CD14-positive monocyte (primary cell): ENCODE measurements around the gene ATP2B1. TPM values are rescaled to one million over a fixed set of nuclear protein-coding genes. Genes with fewer than 3 reads are reported as not detected.

ENCODE experiments used
- DNase-seq, 3 donors: peaks; one replicate each; pipeline ENCODE4 v3.0.0-alpha.2; 2011 to 2022
- H2AFZ ChIP-seq: 2 replicates; pipeline ENCODE4 v1.6.0; 2012; ENCODE audit warnings: mild to moderate bottlenecking, low read depth, low read length, inconsistent platforms; ENCODE audit not compliant: insufficient read depth, poor library complexity, severe bottlenecking
- H3K27ac ChIP-seq, 2 donors: 1 replicate in 1 of 2; 2 replicates in 1 of 2; pipeline ENCODE4 v1.5.1; 2012 to 2013; ENCODE audit warnings: low read length in 2 of 2, control low read depth in 1 of 2, inconsistent platforms in 1 of 2, low read depth in 1 of 2, mild to moderate bottlenecking in 1 of 2
- H3K27me3 ChIP-seq, 2 donors: one replicate each; pipeline versions ENCODE4 v1.6.0 to v1.6.1; 2011 to 2013; ENCODE audit warnings: low read length in 2 of 2; ENCODE audit not compliant: control insufficient read depth in 2 of 2, insufficient read depth in 2 of 2
- H3K36me3 ChIP-seq, 2 donors: replicated peaks in 1 of 2; 1 replicate in 1 of 2; 2 replicates in 1 of 2; pipeline versions ENCODE4 v1.5.1 to v1.6.1; 2012 to 2013; ENCODE audit warnings: low read length in 2 of 2, control low read depth in 1 of 2, inconsistent platforms in 1 of 2, mild to moderate bottlenecking in 1 of 2; ENCODE audit not compliant: insufficient read depth in 2 of 2, control insufficient read depth in 1 of 2
- H3K4me1 ChIP-seq, 2 donors: 1 replicate in 1 of 2; 2 replicates in 1 of 2; pipeline versions ENCODE4 v1.5.1 to v1.6.1; 2012 to 2013; ENCODE audit warnings: low read length in 2 of 2, control low read depth in 1 of 2, inconsistent platforms in 1 of 2, mild to moderate bottlenecking in 1 of 2, moderate library complexity in 1 of 2; ENCODE audit not compliant: insufficient read depth in 2 of 2, control insufficient read depth in 1 of 2
- H3K4me2 ChIP-seq: replicated peaks from 2 replicates; pipeline ENCODE3; 2012; ENCODE audit warnings: low read length, moderate library complexity, mild to moderate bottlenecking; ENCODE audit not compliant: poor library complexity, severe bottlenecking; ENCODE audit errors: extremely low read depth
- H3K4me3 ChIP-seq, 3 experiments: fragments of 200-600 bp in 1 of 3; sonication (generic) in 1 of 3; replicated peaks in 1 of 3; 1 replicate in 2 of 3; 2 replicates in 1 of 3; pipeline ENCODE4 v1.5.1; 2011 to 2013; ENCODE audit warnings: low read length in 3 of 3, mild to moderate bottlenecking in 3 of 3, control low read depth in 2 of 3, low read depth in 2 of 3, inconsistent platforms in 1 of 3, moderate library complexity in 1 of 3
- H3K79me2 ChIP-seq: 2 replicates; pipeline ENCODE4 v1.6.0; 2012; ENCODE audit warnings: mild to moderate bottlenecking, control low read depth, inconsistent platforms, low read length, moderate library complexity; ENCODE audit not compliant: insufficient read depth
- H3K9ac ChIP-seq: 2 replicates; pipeline ENCODE4 v1.6.0; 2017; ENCODE audit warnings: low read length, mild to moderate bottlenecking; ENCODE audit not compliant: insufficient read depth, poor library complexity, severe bottlenecking
- H3K9me3 ChIP-seq, 2 donors: replicated peaks in 1 of 2; 1 replicate in 1 of 2; 2 replicates in 1 of 2; pipeline versions ENCODE4 v1.5.1 to v1.6.1; 2012 to 2013; ENCODE audit warnings: low read length in 2 of 2, control low read depth in 1 of 2; ENCODE audit not compliant: control insufficient read depth in 1 of 2, insufficient read depth in 1 of 2
- H4K20me1 ChIP-seq: 2 replicates; pipeline ENCODE4 v1.6.0; 2012; ENCODE audit warnings: mild to moderate bottlenecking, low read length, control low read depth, moderate library complexity; ENCODE audit not compliant: insufficient read depth
- H3K27ac Mint-ChIP-seq, 7 donors: one replicate each; pipeline ENCODE4 v1.8.0; 2020; ENCODE audit warnings: mild to moderate bottlenecking in 7 of 7, mixed read lengths in 7 of 7, moderate library complexity in 6 of 7, inconsistent platforms in 2 of 7
- H3K27me3 Mint-ChIP-seq, 3 donors: one replicate each; pipeline ENCODE4 v1.8.0; 2021 to 2022; ENCODE audit warnings: low read depth in 3 of 3, mild to moderate bottlenecking in 3 of 3, mixed read lengths in 3 of 3, moderate library complexity in 3 of 3, inconsistent platforms in 1 of 3
- H3K36me3 Mint-ChIP-seq, 2 donors: one replicate each; pipeline ENCODE4 v1.8.0; 2020; ENCODE audit warnings: mixed read lengths in 2 of 2, inconsistent platforms in 1 of 2, mild to moderate bottlenecking in 1 of 2
- H3K4me1 Mint-ChIP-seq: one replicate; pipeline ENCODE4 v1.8.0; 2020; ENCODE audit warnings: mild to moderate bottlenecking, mixed read lengths
- H3K4me3 Mint-ChIP-seq, 2 donors: one replicate each; pipeline ENCODE4 v1.8.0; 2020; ENCODE audit warnings: mild to moderate bottlenecking in 2 of 2, mixed read lengths in 2 of 2, moderate library complexity in 1 of 2
- H3K9me3 Mint-ChIP-seq, 7 donors: one replicate each; pipeline ENCODE4 v1.8.0; 2020 to 2022; ENCODE audit warnings: mixed read lengths in 7 of 7, mild to moderate bottlenecking in 6 of 7, moderate library complexity in 6 of 7, inconsistent platforms in 2 of 7
- WGBS: methylation state at CpG from one replicate; pipeline ENCODE4 v1.1.5; 2013; ENCODE audit warnings: missing lambda C conversion rate; ENCODE audit not compliant: insufficient coverage; 5-methylcytosine and 5-hydroxymethylcytosine counted together
- intact Hi-C, 2 donors: fragments of 100-400 bp; cut with micrococcal nuclease; formaldehyde crosslinking; loops; one replicate each; pipeline versions ENCODE4 v1.15.0 to v1.15.1; 2023
- polyA plus RNA-seq, 3 donors: library from polyadenylated mRNA; depleted of rRNA in 1 of 3; unstranded in 2 of 3; stranded (reverse) in 1 of 3; fragments of 300-500 nt in 2 of 3; fragments of >200 nt in 1 of 3; fragmentation: Illumina TruSeq in 2 of 3; gene quantifications; 1 replicate in 2 of 3; 2 replicates in 1 of 3; pipeline ENCODE4 v1.2.3, GENCODE V29; 2012 to 2021
- TF ChIP-seq, protein P1 (sequence below): fragments of 200-600 bp; IDR thresholded peaks from one replicate; pipeline ENCODE4 v1.8.0; 2022; ENCODE audit warnings: antibody characterized with exemption, mild to moderate bottlenecking

ATP2B1 gene
- polyA plus RNA-seq, 3 donors: 35.9 to 59.3 (median 53.9) TPM

DNA sequence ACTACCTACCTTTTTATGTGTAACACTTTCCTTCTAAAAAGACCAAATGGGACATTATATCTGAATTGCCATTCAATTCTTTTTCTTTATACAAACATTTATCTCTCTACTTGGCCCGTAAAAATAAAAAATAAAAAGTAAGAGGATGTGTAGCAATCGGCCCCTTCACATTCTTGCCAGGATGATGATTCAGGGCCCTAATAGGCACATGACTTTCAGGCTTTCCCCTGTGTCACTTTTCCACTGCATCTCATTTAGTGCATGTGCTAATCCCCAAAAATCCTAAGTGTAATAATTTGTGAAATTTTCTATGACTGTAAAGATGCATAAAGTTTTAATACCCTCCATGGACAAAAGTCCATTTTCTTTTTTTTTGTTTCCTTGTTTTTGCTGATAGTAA is 23.0 kb upstream of the ATP2B1 start:
- no peak overlapping the region for H2AFZ ChIP-seq
- H3K36me3 Mint-ChIP-seq: peaks cover 7 to 14% of the 10 kb centered on the region in 2 donors
- peak overlapping the region; percentile 13 for H3K4me2 ChIP-seq
- DNase-seq: peak; percentile 88 to 98 (median 93)
- intact Hi-C loops: loop anchor here (2.0 to 10.0 kb wide), 2 partner anchors 23 to 133 kb away; partner anchors contain the start of gene ATP2B1 (in 2 of the 2)
- no peak overlapping the region for H3K9ac ChIP-seq
- H3K4me1 Mint-ChIP-seq: peaks cover 38% of the 10 kb centered on the region
- peaks cover 0 to 2% (median 0%) of the 10 kb centered on the region in 3 donors for H3K27me3 Mint-ChIP-seq
- no CpG with 5 or more reads among the region's 2 CpGs for WGBS
- no peaks in the 10 kb centered on the region for H3K9me3 ChIP-seq
- peak overlapping the region; percentile 89 to 99 (median 96) for H3K27ac Mint-ChIP-seq
- no peaks in the 10 kb centered on the region for H3K79me2 ChIP-seq
- no peak overlapping the region for H3K4me3 ChIP-seq
- H3K4me3 Mint-ChIP-seq: peak overlapping the region; percentile 3 to 24
- no peaks in the 10 kb centered on the region for H3K27me3 ChIP-seq
- no peaks in the 10 kb centered on the region for H3K36me3 ChIP-seq
- H4K20me1 ChIP-seq: no peaks in the 10 kb centered on the region
- peaks cover 0 to 9% (median 3%) of the 10 kb centered on the region in 7 donors for H3K9me3 Mint-ChIP-seq
- H3K27ac ChIP-seq: peak overlapping the region in 1 of 2 donors; percentile 75
- TF ChIP-seq, protein P1, sequence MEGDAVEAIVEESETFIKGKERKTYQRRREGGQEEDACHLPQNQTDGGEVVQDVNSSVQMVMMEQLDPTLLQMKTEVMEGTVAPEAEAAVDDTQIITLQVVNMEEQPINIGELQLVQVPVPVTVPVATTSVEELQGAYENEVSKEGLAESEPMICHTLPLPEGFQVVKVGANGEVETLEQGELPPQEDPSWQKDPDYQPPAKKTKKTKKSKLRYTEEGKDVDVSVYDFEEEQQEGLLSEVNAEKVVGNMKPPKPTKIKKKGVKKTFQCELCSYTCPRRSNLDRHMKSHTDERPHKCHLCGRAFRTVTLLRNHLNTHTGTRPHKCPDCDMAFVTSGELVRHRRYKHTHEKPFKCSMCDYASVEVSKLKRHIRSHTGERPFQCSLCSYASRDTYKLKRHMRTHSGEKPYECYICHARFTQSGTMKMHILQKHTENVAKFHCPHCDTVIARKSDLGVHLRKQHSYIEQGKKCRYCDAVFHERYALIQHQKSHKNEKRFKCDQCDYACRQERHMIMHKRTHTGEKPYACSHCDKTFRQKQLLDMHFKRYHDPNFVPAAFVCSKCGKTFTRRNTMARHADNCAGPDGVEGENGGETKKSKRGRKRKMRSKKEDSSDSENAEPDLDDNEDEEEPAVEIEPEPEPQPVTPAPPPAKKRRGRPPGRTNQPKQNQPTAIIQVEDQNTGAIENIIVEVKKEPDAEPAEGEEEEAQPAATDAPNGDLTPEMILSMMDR: no peak
- peaks cover 31 to 38% of the 10 kb centered on the region in 2 donors for H3K4me1 ChIP-seq

DNA sequence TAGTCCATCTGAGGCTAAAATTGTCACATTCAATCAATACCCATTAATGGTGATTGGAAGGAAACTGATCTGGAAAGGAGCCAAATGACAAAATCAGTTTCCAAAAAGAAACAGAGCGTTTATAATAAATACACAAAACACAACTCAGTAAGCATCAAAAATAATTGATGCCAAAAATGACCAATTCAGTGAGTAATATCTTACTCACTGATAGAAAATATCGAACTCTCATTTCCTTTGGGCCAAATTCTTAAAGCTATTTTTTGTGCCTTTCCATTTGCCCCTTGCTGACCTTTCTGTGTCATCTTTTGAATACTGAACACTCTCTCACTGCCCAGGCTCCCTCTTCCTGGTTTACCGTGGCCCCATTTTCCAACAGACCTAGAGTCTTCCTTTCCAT is 22.5 kb upstream of the ATP2B1 start:
- Histone ChIP-seq H3K9me3 (no peaks in the 10 kb centered on the region), H3K79me2 (no peaks in the 10 kb centered on the region), H3K4me3 (no peak overlapping the region), H3K36me3 (no peaks in the 10 kb centered on the region), H3K27me3 (no peaks in the 10 kb centered on the region), H3K27ac (peak overlapping the region in 1 of 2 donors; percentile 75), H4K20me1 (no peaks in the 10 kb centered on the region), H2AFZ (no peak overlapping the region), H3K9ac (no peak overlapping the region), H3K4me1 (peaks cover 31 to 38% of the 10 kb centered on the region in 2 donors), H3K4me2 (peak overlapping the region; percentile 13)
- WGBS: 56% methylated on average over 1 of the region's 3 CpGs
- peak overlapping the region; percentile 89 to 99 (median 96) for H3K27ac Mint-ChIP-seq
- H3K4me1 Mint-ChIP-seq: peaks cover 38% of the 10 kb centered on the region
- intact Hi-C loops: loop anchor here in 1 of 2 donors (10.0 kb wide), 1 partner anchor 134 kb away; no protein-coding TSS in a partner anchor
- H3K27me3 Mint-ChIP-seq: peaks cover 0 to 2% (median 0%) of the 10 kb centered on the region in 3 donors
- H3K36me3 Mint-ChIP-seq: peaks cover 7 to 15% of the 10 kb centered on the region in 2 donors
- peak overlapping the region; percentile 3 to 24 for H3K4me3 Mint-ChIP-seq
- TF ChIP-seq, protein P1: no peak
- H3K9me3 Mint-ChIP-seq: peaks cover 0 to 9% (median 3%) of the 10 kb centered on the region in 7 donors
- DNase-seq: peak; percentile 58 to 81 (median 60)
